ENCODE data around the gene SVOP.
"Not testable (repeated sequence)": the region's sequence is repeated elsewhere in the genome, so short reads cannot be mapped to it uniquely, and the experiment has no call there.

The SVOP gene

DNA sequence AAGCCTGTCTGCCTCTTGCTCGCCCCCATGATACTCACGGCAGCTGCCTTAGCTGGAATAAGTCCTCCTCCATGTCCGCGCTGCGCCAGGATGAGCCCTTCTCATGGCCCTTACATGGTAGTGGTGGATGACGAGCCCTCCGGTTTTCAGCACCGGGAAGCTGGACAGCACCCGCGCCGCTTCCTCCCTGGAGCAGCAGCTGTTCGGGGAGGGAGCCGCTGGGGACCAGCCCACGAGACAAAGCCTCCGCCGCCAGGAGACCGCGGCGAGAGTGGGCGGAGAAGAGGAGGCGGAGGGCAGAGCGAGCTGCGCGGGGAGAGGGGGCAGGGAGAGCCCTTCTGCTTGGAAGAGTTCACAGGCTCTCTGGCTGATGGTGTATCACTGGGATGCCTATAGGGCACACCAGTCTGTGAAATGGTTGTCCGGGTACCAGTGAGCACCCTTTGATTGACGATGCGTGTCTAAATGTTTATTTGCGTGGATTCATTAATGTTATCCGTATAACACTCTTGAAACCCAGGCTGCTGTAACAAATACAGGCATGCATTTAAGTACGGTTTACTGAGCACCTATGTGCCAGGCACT is at the start of gene SVOP:
Gene SVOP (minus strand): TSS at position 273 of the 585 bp plus-strand sequence. CDS start 200 bp downstream, at position 73.
- H3K27ac Mint-ChIP-seq = no peak within 1 kb of the TSS
- H3K36me3 Mint-ChIP-seq (ENCODE audit: low read depth) = no peaks in the 10 kb centered on the region

GRCh38 chr12:109069307-109070271 is 48.7 kb upstream of the SVOP start:
- peaks cover under 1% of the 10 kb centered on the region for H3K9me3 Mint-ChIP-seq
- no peak overlapping the region for H3K4me3 Mint-ChIP-seq
- H3K27me3 Mint-ChIP-seq = no peaks in the 10 kb centered on the region
- no peak for ATAC-seq
- peaks cover 18% of the 10 kb centered on the region for H3K36me3 Mint-ChIP-seq (ENCODE audit: low read depth)
- no peak for DNase-seq
- H3K27ac Mint-ChIP-seq = no peak overlapping the region
- no peaks in the 10 kb centered on the region for H3K4me1 Mint-ChIP-seq

More for the DNA sequence above, at the start of gene SVOP:
- DNase-seq = peak; percentile 41
- H3K4me3 Mint-ChIP-seq = no peak within 1 kb of the TSS
- peaks cover 31% of the 10 kb centered on the region for H3K27me3 Mint-ChIP-seq
- no peaks in the 10 kb centered on the region for H3K9me3 Mint-ChIP-seq
- peaks cover 2% of the 10 kb centered on the region for H3K4me1 Mint-ChIP-seq
- ATAC-seq = peak; percentile 20

- Mint-ChIP-seq H3K4me1 (peaks cover 3% of the 10 kb centered on the region), H3K4me3 (no peak overlapping the region), H3K9me3 (no peaks in the 10 kb centered on the region), H3K27me3 (no peaks in the 10 kb centered on the region), H3K27ac (no peak overlapping the region), H3K36me3 (ENCODE audit: low read depth) (peaks cover 15% of the 10 kb centered on the region)
- DNase-seq (no peak), ATAC-seq (no peak)
These were observed 45.0 kb upstream of the SVOP start for GRCh38 chr12:109065853-109066193.

DNA sequence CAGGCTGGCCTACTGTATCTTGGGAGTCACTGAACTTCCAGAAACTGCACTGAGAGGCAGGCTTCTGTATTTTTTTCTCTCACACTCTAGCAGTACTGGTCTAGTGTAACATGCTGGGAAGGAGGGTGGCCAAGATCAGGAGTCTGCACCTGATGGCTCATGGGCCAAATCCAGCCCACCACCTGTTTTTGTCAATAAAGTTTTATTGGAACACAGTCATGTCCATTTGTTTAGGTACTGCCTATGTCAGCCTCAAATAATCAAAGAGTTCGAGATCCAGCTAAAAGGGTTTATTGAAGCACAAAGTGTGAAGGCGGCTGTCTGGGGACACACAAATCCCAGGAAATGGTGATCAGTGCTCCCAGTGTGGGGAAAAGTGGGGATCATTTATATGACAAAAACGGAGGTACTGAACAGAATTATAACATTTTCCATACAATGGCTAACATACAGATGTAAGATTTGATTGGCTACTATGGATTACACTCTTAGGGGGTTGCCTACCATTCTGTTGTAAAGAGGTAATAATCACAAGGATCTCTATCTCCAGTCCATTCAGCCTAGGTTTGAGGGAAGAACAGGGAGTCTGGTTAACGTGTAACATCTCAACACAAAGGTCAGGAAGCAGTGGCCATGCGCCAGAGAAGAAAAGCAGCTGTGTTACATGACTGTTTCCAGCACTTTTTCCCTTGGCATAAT is 44.4 kb upstream of the SVOP start:
- no peak for DNase-seq
- Mint-ChIP-seq H3K4me3 (no peak overlapping the region), H3K27me3 (no peaks in the 10 kb centered on the region)

GRCh38 chr12:109064143-109064542 is 43.3 kb upstream of the SVOP start:
- no peaks in the 10 kb centered on the region for H3K9me3 Mint-ChIP-seq
- H3K36me3 Mint-ChIP-seq (ENCODE audit: low read depth) = peaks cover 13% of the 10 kb centered on the region
- peaks cover 3% of the 10 kb centered on the region for H3K4me1 Mint-ChIP-seq
- no peak overlapping the region for H3K27ac Mint-ChIP-seq
- no peaks in the 10 kb centered on the region for H3K27me3 Mint-ChIP-seq
- ATAC-seq (no peak), DNase-seq (no peak)
- no peak overlapping the region for H3K4me3 Mint-ChIP-seq

More for the DNA sequence above, 44.4 kb upstream of the SVOP start:
- H3K36me3 Mint-ChIP-seq (ENCODE audit: low read depth) = peaks cover 13% of the 10 kb centered on the region
- no peaks in the 10 kb centered on the region for H3K9me3 Mint-ChIP-seq
- H3K27ac Mint-ChIP-seq = no peak overlapping the region
- ATAC-seq = no peak
- peaks cover 3% of the 10 kb centered on the region for H3K4me1 Mint-ChIP-seq

DNA sequence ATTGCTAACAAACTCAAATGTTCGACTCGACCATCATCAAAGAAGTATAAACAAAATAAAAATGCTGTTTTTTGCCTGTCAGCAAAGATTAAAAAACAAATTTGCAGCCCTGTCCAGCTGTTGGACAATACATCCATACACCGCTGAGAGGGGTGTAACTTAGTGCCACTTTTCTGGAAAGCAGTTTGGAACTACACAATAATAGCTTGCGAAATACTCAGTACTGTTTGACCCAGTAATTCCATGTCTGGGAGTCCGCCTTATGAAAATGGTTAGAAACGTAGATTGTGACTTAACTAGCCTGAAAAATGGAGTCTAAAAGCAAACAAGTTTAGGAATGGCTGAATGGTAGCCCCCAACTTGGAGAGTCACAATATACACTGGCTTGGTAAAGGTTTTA is 37.9 kb upstream of the SVOP start:
- Mint-ChIP-seq H3K36me3 (ENCODE audit: low read depth) (peaks cover 5% of the 10 kb centered on the region), H3K4me3 (no peak overlapping the region), H3K9me3 (no peaks in the 10 kb centered on the region), H3K27me3 (no peaks in the 10 kb centered on the region), H3K4me1 (peaks cover 12% of the 10 kb centered on the region), H3K27ac (no peak overlapping the region)
- no peak for DNase-seq
- ATAC-seq = no peak

- Mint-ChIP-seq H3K27me3 (no peaks in the 10 kb centered on the region), H3K9me3 (no peaks in the 10 kb centered on the region), H3K4me1 (peaks cover 12% of the 10 kb centered on the region), H3K4me3 (no peak overlapping the region), H3K27ac (no peak overlapping the region), H3K36me3 (ENCODE audit: low read depth) (peaks cover 2% of the 10 kb centered on the region)
- DNase-seq = no peak
- ATAC-seq = no peak
These were observed 36.5 kb upstream of the SVOP start for GRCh38 chr12:109057376-109057775.

DNA sequence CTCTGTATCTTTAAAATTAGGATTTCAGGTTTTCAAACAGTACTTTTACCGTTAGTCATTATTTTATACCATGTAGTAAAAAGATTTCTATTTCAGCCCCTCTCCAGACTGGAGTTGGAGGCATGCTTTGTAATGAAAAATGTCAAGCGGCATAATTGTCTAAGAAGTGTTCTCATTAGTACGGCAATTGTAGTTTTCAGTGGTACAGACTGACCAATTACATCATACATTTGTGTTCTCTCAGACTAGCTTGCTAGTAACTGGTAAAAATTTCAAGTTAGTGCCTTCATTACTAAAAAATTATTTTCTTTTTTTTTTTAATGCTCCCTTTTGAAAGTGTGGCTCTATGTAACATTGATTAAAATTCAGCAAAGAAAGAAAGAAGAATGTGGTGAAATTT is 36.0 kb upstream of the SVOP start:
- H3K4me3 Mint-ChIP-seq = no peak overlapping the region
- DNase-seq (no peak), ATAC-seq (no peak)

GRCh38 chr12:109054520-109054919 is 33.7 kb upstream of the SVOP start:
- peaks cover 18% of the 10 kb centered on the region for H3K4me1 Mint-ChIP-seq
- H3K36me3 Mint-ChIP-seq (ENCODE audit: low read depth) = peaks cover 2% of the 10 kb centered on the region
- no peaks in the 10 kb centered on the region for H3K9me3 Mint-ChIP-seq
- peak overlapping the region; percentile 94 for H3K27ac Mint-ChIP-seq
- no peaks in the 10 kb centered on the region for H3K27me3 Mint-ChIP-seq
- ATAC-seq (no peak), DNase-seq (no peak)
- peak overlapping the region; percentile 86 for H3K4me3 Mint-ChIP-seq

More for the DNA sequence above, 36.0 kb upstream of the SVOP start:
- H3K27me3 Mint-ChIP-seq = no peaks in the 10 kb centered on the region
- H3K36me3 Mint-ChIP-seq (ENCODE audit: low read depth) = peaks cover 2% of the 10 kb centered on the region
- peaks cover 16% of the 10 kb centered on the region for H3K4me1 Mint-ChIP-seq
- H3K27ac Mint-ChIP-seq = no peak overlapping the region
- H3K9me3 Mint-ChIP-seq = no peaks in the 10 kb centered on the region

DNA sequence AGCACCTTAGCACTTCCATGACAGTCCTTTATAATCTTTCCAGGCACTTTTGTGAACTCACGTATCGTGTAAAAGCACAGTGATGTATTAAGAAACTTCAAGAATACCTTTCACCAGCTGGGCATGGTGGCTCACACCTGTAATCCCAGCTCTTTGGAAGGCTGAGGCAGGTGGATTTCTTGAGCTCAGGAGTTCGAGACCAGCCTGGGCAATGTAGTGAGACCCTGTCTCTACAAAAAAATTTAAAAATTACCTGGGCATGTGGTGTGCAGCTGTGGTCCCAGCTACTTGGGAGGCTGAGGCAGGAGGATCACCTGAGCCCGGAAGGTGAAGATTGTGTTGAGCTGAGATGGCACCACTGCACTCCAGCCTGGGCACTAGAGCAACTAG is 33.3 kb upstream of the SVOP start:
- not testable (repeated sequence) for H3K27me3 Mint-ChIP-seq; H3K9me3 Mint-ChIP-seq; H3K36me3 Mint-ChIP-seq (ENCODE audit: low read depth); ATAC-seq; DNase-seq
- H3K27ac Mint-ChIP-seq = peak overlapping the region; percentile 94
- peak overlapping the region; percentile 86 for H3K4me3 Mint-ChIP-seq
- H3K4me1 Mint-ChIP-seq = peaks cover 18% of the 10 kb centered on the region

DNA sequence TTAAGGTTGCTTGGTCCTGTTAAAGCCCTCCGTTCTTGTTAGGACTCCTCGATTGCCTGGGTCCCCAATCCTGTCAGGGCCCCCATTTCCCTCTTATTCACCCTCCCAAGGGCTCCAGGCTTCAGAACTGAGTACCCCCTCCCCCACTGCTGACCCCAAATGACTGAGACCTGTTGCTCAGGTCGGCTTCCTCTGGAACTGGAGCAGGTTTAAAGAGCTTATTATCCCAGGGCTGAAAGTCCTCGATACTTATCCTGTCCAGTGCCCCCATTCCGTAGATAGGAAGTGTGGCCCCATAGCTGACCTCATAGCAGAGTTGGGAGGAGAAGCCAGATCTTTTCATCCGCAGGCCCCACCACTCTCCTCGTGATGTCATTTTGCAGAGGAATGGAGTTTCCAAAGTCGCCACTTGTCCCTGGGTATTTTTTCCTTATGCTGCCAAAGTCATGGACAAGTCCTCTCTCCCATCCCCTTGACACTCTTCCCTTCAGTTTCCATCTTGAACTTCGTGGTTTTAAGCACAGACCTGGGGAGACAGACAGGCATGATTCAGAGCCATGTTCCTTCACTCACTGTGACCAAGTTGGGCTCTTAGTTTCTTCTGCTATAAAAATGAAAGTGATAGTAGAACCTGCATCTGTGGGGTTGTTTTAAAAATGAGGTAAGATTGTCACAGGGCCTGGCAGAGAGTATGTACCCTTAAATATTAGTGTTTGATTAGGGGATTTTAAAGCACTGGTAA is 32.7 kb upstream of the SVOP start:
- H3K36me3 Mint-ChIP-seq (ENCODE audit: low read depth) = peaks cover 2% of the 10 kb centered on the region
- H3K9me3 Mint-ChIP-seq = no peaks in the 10 kb centered on the region
- peaks cover 18% of the 10 kb centered on the region for H3K4me1 Mint-ChIP-seq
- peak; percentile 16 for DNase-seq
- peak; percentile 76 for ATAC-seq
- H3K27ac Mint-ChIP-seq = peak overlapping the region; percentile 94
- H3K27me3 Mint-ChIP-seq = no peaks in the 10 kb centered on the region
- peak overlapping the region; percentile 86 for H3K4me3 Mint-ChIP-seq

GRCh38 chr12:109052414-109053323 is 31.8 kb upstream of the SVOP start, which contains the start of gene USP30:
TSS of gene USP30 (plus strand) at chr12:109052576. CDS start at chr12:109052679, 103 bp downstream.
- peak; percentile 87 for DNase-seq
- Mint-ChIP-seq H3K4me3 (peak within 1 kb of the TSS; percentile 86), H3K36me3 (ENCODE audit: low read depth) (peaks cover 2% of the 10 kb centered on the region), H3K9me3 (no peaks in the 10 kb centered on the region), H3K27ac (peak within 1 kb of the TSS; percentile 94), H3K4me1 (peaks cover 18% of the 10 kb centered on the region), H3K27me3 (no peaks in the 10 kb centered on the region)
- ATAC-seq = peak; percentile 82

DNA sequence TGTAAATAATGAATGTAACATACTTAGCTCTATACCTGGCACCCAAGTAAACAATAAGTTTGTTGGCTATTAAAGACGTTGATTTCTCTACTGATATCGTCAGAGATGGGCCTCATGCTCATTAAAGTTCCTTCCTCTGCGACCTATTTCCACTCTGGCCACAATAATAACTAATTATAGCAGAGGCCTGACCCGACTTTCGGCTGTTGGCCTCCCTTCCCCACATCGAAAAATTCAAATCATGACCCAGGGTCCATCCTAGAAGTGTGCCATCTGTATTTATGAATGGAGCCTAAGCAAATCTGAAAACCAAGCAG is 31.2 kb upstream of the SVOP start:
- Mint-ChIP-seq H3K9me3 (no peaks in the 10 kb centered on the region), H3K36me3 (ENCODE audit: low read depth) (peaks cover 2% of the 10 kb centered on the region)

More for the DNA sequence above, 31.2 kb upstream of the SVOP start:
- ATAC-seq (no peak), DNase-seq (no peak)
- peak overlapping the region; percentile 86 for H3K4me3 Mint-ChIP-seq
- H3K27me3 Mint-ChIP-seq = no peaks in the 10 kb centered on the region
- H3K4me1 Mint-ChIP-seq = peaks cover 18% of the 10 kb centered on the region
- H3K27ac Mint-ChIP-seq = peak overlapping the region; percentile 91
